ENCODE results near the gene AMIGO2. TPM values are rescaled to one million over a fixed set of nuclear protein-coding genes. Genes with fewer than 3 reads are reported as not detected.

Gene AMIGO2
- total and polyA plus RNA-seq, 9 of the 15 experiments (the other 6 are each of a cell fraction or from before 2014, with no cell fraction given) = 2.0 to 8.3 (median 3.8) TPM

- Histone ChIP-seq H3K36me3 (ENCODE audit: control insufficient read depth, insufficient read depth, low read length) (no peaks in the 10 kb centered on the region), H4K20me1 (replicated peaks; ENCODE audit: control insufficient read depth, insufficient read depth, low read length) (no peaks in the 10 kb centered on the region), H3K4me2 (ENCODE audit: insufficient read depth, low read length) (no peak overlapping the region), H3K4me3 (no peak overlapping the region), H3K9me1 (ENCODE audit: control insufficient read depth, insufficient read depth, low read length) (no peaks in the 10 kb centered on the region), H3K79me2 (ENCODE audit: control insufficient read depth, insufficient read depth, low read length) (no peaks in the 10 kb centered on the region), H3K27ac (ENCODE audit: extremely low read depth, low read depth, low read length) (no peak overlapping the region), H3K9me3 (replicated peaks; ENCODE audit: control insufficient read depth, insufficient read depth, low read depth, low read length) (no peaks in the 10 kb centered on the region), H3K9ac (ENCODE audit: insufficient read depth in 1 of 2, low read depth in 2 of 2, low read length in 2 of 2) (no peak overlapping the region), H3K4me1 (replicated peaks in 1 of 2; ENCODE audit: control insufficient read depth in 2 of 2, insufficient read depth in 2 of 2, low read length in 2 of 2) (no peaks in the 10 kb centered on the region), H2AFZ (ENCODE audit: low read depth, low read length) (no peak overlapping the region), H3K27me3 (ENCODE audit: control insufficient read depth in 2 of 2, insufficient read depth in 2 of 2, low read length in 2 of 2) (no peaks in the 10 kb centered on the region)
- in situ Hi-C loops (cut with MboI) (no loop called here), intact Hi-C loops (cut with micrococcal nuclease) (no loop called here)
- no peak for TF ChIP-seq HNRNPK (IDR thresholded peaks at IDR 0.05; ENCODE audit: low read depth, low read length, poor library complexity, severe bottlenecking)
- TF ChIP-seq NFYB (IDR thresholded peaks at IDR 0.05; ENCODE audit: extremely low read depth, insufficient read length) = no peak
- no peak for TF ChIP-seq PTBP1 (IDR thresholded peaks at IDR 0.05; ENCODE audit: low read depth, low read length)
- no peak for TF ChIP-seq NCOA1 (IDR thresholded peaks at IDR 0.05; ENCODE audit: low read depth)
- TF ChIP-seq RBFOX2 (IDR thresholded peaks at IDR 0.05; ENCODE audit: low read depth, low read length) = no peak
- no peak for TF ChIP-seq ZEB2 (IDR thresholded peaks at IDR 0.05)
- TF ChIP-seq CHD1 (IDR thresholded peaks at IDR 0.05; ENCODE audit: low read length) = no peak
- TF ChIP-seq GATAD2A (IDR thresholded peaks at IDR 0.05) = no peak
- FAIRE-seq (no peak), DNase-seq (ENCODE audit: extremely low read depth in 1 of 4, low spot score in 3 of 4) (no peak), ATAC-seq (no peak)
- WGBS (ENCODE audit: insufficient coverage, low coverage, missing lambda C conversion rate) = 14% methylated on average over 1 of the region's 1 CpG
- CTCF ChIA-PET (ENCODE audit: low intra/inter-chr PET ratio) = interaction anchor here (0.6 to 1.0 kb wide), 2 partner anchors 38 to 292 kb away, joined by 3 to 4 read pairs; no protein-coding TSS in a partner anchor
- POLR2A ChIA-PET = interaction anchor here (0.6 to 4.1 kb wide), 3 partner anchors 9 to 565 kb away, joined by 3 to 21 read pairs (median 6); partner anchors contain the start of genes AMIGO2 and PCED1B
- BruUV-seq (replicated peaks) = no TSS peak
These were observed 9.4 kb downstream of the AMIGO2 start for GRCh38 chr12:47070310-47070709.
